HCT116 (cell line): ENCODE data around the gene UBAP1L. TPM values are rescaled to one million over a fixed set of nuclear protein-coding genes. Genes with fewer than 3 reads are reported as not detected.

Experiments used
- ATAC-seq: fragments of 200-7000 bp; cut with Tn5 transposase; 2 replicates; pipeline ENCODE4 v1.9.1; 2020; ENCODE audit warnings: mild to moderate bottlenecking, moderate library complexity
- BruUV-seq: library from RNA; stranded (reverse); fragments of 400-500 nt; replicated peaks from 2 replicates; lab custom pipeline; 2021; lab: Mats Ljungman, UMichigan
- CTCF ChIA-PET: fragments of 300-600 bp; sonication (Branson Sonifier 250); formaldehyde crosslinking; loops from one replicate; lab custom pipeline; 2021; ENCODE audit warnings: antibody characterized with exemption; lab: Charles Lee
- POLR2A ChIA-PET: fragments of 300-600, 350-600 bp; sonication (Branson Sonifier 250); formaldehyde crosslinking; loops from one replicate; lab custom pipeline; 2021; ENCODE audit warnings: antibody characterized with exemption; lab: Charles Lee
- RAD21 ChIA-PET, 2 experiments: fragments of 300-600 bp; sonication (Branson Sonifier 250); formaldehyde crosslinking; loops; one replicate each; lab custom pipeline; 2023; ENCODE audit warnings: low total read pairs in 2 of 2; ENCODE audit not compliant: uncharacterized antibody in 2 of 2, unreplicated experiment in 2 of 2, low non-redundant PET in 1 of 2; lab: Charles Lee
- DNase-seq: peaks from one replicate; pipeline ENCODE4 v3.0.0-alpha.2; 2010; ENCODE audit warnings: low read depth, low spot score
- H2AFZ ChIP-seq: fragments of 200-600 bp; shearing (Covaris generic), sonication (generic); 2 replicates; pipeline ENCODE4 v1.6.1; 2017; ENCODE audit warnings: low read depth, mixed run types, mixed read lengths, antibody characterized with exemption, low read length; ENCODE audit not compliant: poor library complexity, severe bottlenecking
- H3K27ac ChIP-seq: 2 replicates; pipeline ENCODE4 v1.5.1; 2012; ENCODE audit warnings: low read depth, low read length
- H3K27me3 ChIP-seq: fragments of 200-600 bp; sonication (generic); 2 replicates; pipeline ENCODE4 v1.6.1; 2016; ENCODE audit warnings: mixed run types, low read length, mixed read lengths; ENCODE audit not compliant: insufficient read depth
- H3K36me3 ChIP-seq, 2 experiments: fragments of 200-500 bp in 1 of 2; fragments of 200-600 bp in 1 of 2; sonication (Bioruptor generic) in 1 of 2; sonication (generic) in 1 of 2; 2 replicates each; pipeline versions ENCODE4 v1.5.1 to v1.6.1; 2014 to 2016; ENCODE audit warnings: low read length in 2 of 2, inconsistent platforms in 1 of 2, mixed read lengths in 1 of 2, mixed run types in 1 of 2; ENCODE audit not compliant: insufficient read depth in 2 of 2, control insufficient read depth in 1 of 2
- H3K4me1 ChIP-seq, 2 experiments: fragments of 200-600 bp in 1 of 2; sonication (generic) in 1 of 2; 2 replicates each; pipeline versions ENCODE4 v1.5.1 to v1.6.1; 2012 to 2017; ENCODE audit warnings: low read length in 2 of 2, inconsistent platforms in 1 of 2, mild to moderate bottlenecking in 1 of 2, mixed read lengths in 1 of 2, mixed run types in 1 of 2, moderate library complexity in 1 of 2; ENCODE audit not compliant: insufficient read depth in 2 of 2, control insufficient read depth in 1 of 2
- H3K4me2 ChIP-seq: fragments of 200-600 bp; sonication (generic); 2 replicates; pipeline ENCODE4 v1.6.1; 2017; ENCODE audit warnings: mixed run types, low read length, mixed read lengths
- H3K4me3 ChIP-seq, 2 experiments: fragments of 200-600 bp in 1 of 2; sonication (generic) in 1 of 2; replicated peaks in 1 of 2; 2 replicates each; pipeline ENCODE4 v1.5.1; 2011 to 2016; ENCODE audit warnings: low read length in 2 of 2, control low read depth in 1 of 2, low read depth in 1 of 2, mild to moderate bottlenecking in 1 of 2, mixed read lengths in 1 of 2, mixed run types in 1 of 2
- H3K79me2 ChIP-seq: fragments of 200-600 bp; sonication (generic); 2 replicates; pipeline ENCODE4 v1.6.1; 2017; ENCODE audit warnings: mild to moderate bottlenecking, mixed run types, low read length, moderate library complexity, mixed read lengths; ENCODE audit not compliant: insufficient read depth
- H3K9ac ChIP-seq: fragments of 200-600 bp; sonication (generic); 2 replicates; pipeline ENCODE4 v1.6.1; 2016; ENCODE audit warnings: low read length, mixed read lengths
- H3K9me2 ChIP-seq: fragments of 200-600 bp; sonication (generic), shearing (Covaris generic); 2 replicates; pipeline ENCODE4 v1.6.1; 2017; ENCODE audit warnings: mixed run types, mild to moderate bottlenecking, moderate library complexity; ENCODE audit not compliant: insufficient read depth
- H3K9me3 ChIP-seq, 2 experiments: fragments of 200-500 bp in 1 of 2; fragments of 200-600 bp in 1 of 2; sonication (Bioruptor generic) in 1 of 2; sonication (generic) in 1 of 2; 2 replicates each; pipeline ENCODE4 v1.6.1; 2014 to 2017; ENCODE audit warnings: low read length in 2 of 2, mixed read lengths in 2 of 2, inconsistent platforms in 1 of 2, low read depth in 1 of 2, mild to moderate bottlenecking in 1 of 2, mixed run types in 1 of 2, moderate library complexity in 1 of 2; ENCODE audit not compliant: control insufficient read depth in 1 of 2, insufficient read depth in 1 of 2
- H4K20me1 ChIP-seq: fragments of 200-600 bp; sonication (generic), shearing (Covaris generic); 2 replicates; pipeline ENCODE4 v1.6.1; 2017; ENCODE audit warnings: mixed run types, mild to moderate bottlenecking, moderate library complexity; ENCODE audit not compliant: insufficient read depth
- ATF3 ChIP-seq: IDR thresholded peaks from 2 replicates; pipeline ENCODE4 v1.6.1; 2012
- CTCF ChIP-seq, 3 experiments: fragments of 200-600 bp in 1 of 3; sonication (generic) in 1 of 3; IDR thresholded peaks in 2 of 3; conservative IDR thresholded peaks in 1 of 3; 2 replicates each; pipeline ENCODE4 v1.5.1; 2012 to 2017; ENCODE audit warnings: low read depth in 2 of 3, low read length in 2 of 3, antibody characterized with exemption in 1 of 3, borderline replicate concordance in 1 of 3, control low read depth in 1 of 3, mild to moderate bottlenecking in 1 of 3, mixed read lengths in 1 of 3, mixed run types in 1 of 3, moderate library complexity in 1 of 3; ENCODE audit not compliant: insufficient read depth in 1 of 3
- ELF1 ChIP-seq: IDR thresholded peaks from 2 replicates; pipeline ENCODE4 v1.6.1; 2012; ENCODE audit warnings: low read depth, borderline replicate concordance
- EZH2 ChIP-seq: fragments of 200-600 bp; sonication (generic); IDR thresholded peaks from 2 replicates; pipeline ENCODE4 v1.6.1; 2017; ENCODE audit warnings: antibody characterized with exemption, mixed run types
- EZH2phosphoT487 ChIP-seq: fragments of 200-600 bp; IDR thresholded peaks from 2 replicates; pipeline ENCODE4 v1.6.1; 2018; ENCODE audit warnings: antibody characterized with exemption, borderline replicate concordance
- FOSL1 ChIP-seq: IDR thresholded peaks from 2 replicates; pipeline ENCODE4 v1.6.1; 2012; ENCODE audit warnings: low read depth
- JUND ChIP-seq: IDR thresholded peaks from 2 replicates; pipeline ENCODE4 v1.6.1; 2012
- MAX ChIP-seq: IDR thresholded peaks from 2 replicates; pipeline ENCODE4 v1.6.1; 2012
- POLR2A ChIP-seq: IDR thresholded peaks from 2 replicates; pipeline ENCODE4 v1.7.0; 2011; ENCODE audit warnings: borderline replicate concordance; ENCODE audit not compliant: insufficient read depth, insufficient read length; ENCODE audit errors: extremely low read depth
- POLR2AphosphoS5 ChIP-seq: IDR thresholded peaks from 2 replicates; pipeline ENCODE4 v1.6.1; 2011; ENCODE audit warnings: mild to moderate bottlenecking, low read depth, low read length, moderate library complexity
- RAD21 ChIP-seq: IDR thresholded peaks from 2 replicates; pipeline ENCODE4 v1.6.1; 2012; ENCODE audit warnings: low read depth, mild to moderate bottlenecking
- REST ChIP-seq: IDR thresholded peaks from 2 replicates; pipeline ENCODE4 v1.6.1; 2012; ENCODE audit warnings: low read depth
- SIN3A ChIP-seq: IDR thresholded peaks from 2 replicates; pipeline ENCODE4 v1.6.1; 2012; ENCODE audit warnings: low read depth
- SRF ChIP-seq: IDR thresholded peaks from 2 replicates; pipeline ENCODE4 v1.6.1; 2012; ENCODE audit warnings: low read depth
- TCF7L2 ChIP-seq: IDR thresholded peaks from 2 replicates; pipeline ENCODE4 v1.7.0; 2011; ENCODE audit warnings: borderline replicate concordance, inconsistent platforms; ENCODE audit not compliant: insufficient read depth, insufficient read length; ENCODE audit errors: extremely low read depth
- YY1 ChIP-seq: IDR thresholded peaks from 2 replicates; pipeline ENCODE4 v1.6.1; 2011; ENCODE audit warnings: low read length, low read depth, moderate library complexity, mild to moderate bottlenecking; ENCODE audit not compliant: insufficient replicate concordance; ENCODE audit errors: extremely low read depth
- ZBTB33 ChIP-seq: IDR thresholded peaks from 2 replicates; pipeline ENCODE4 v1.6.1; 2011; ENCODE audit warnings: mild to moderate bottlenecking, low read length, moderate library complexity; ENCODE audit not compliant: insufficient replicate concordance; ENCODE audit errors: extremely low read depth
- ZFX ChIP-seq: fragments of 450-650 bp; IDR thresholded peaks from 2 replicates; pipeline ENCODE4 v1.6.1; 2017
- ZNF274 ChIP-seq: fragments of 200-500 bp; sonication (Bioruptor generic); IDR thresholded peaks from 2 replicates; pipeline ENCODE4 v1.6.1; 2014; ENCODE audit warnings: mild to moderate bottlenecking, low read depth, low read length, inconsistent platforms
- intact Hi-C: fragments of 100-400 bp; cut with micrococcal nuclease; formaldehyde crosslinking; loops from 2 replicates; pipeline ENCODE4 v1.10.0; 2022
- total RNA-seq: library from RNA; stranded (reverse); gene quantifications from one replicate; pipeline ENCODE4 v1.2.1, GENCODE V29; 2021; ENCODE audit not compliant: unreplicated experiment

UBAP1L gene
- total RNA-seq, 1 experiment from 2014 or later = 4.0 TPM

- Histone ChIP-seq H3K9me2 (no peaks in the 10 kb centered on the region), H3K9ac (no peak overlapping the region), H2AFZ (no peak overlapping the region), H3K27me3 (no peaks in the 10 kb centered on the region), H3K36me3 (no peaks in the 10 kb centered on the region), H3K27ac (no peak overlapping the region), H4K20me1 (no peaks in the 10 kb centered on the region), H3K4me1 (no peaks in the 10 kb centered on the region), H3K9me3 (no peaks in the 10 kb centered on the region), H3K4me3 (no peak overlapping the region), H3K79me2 (no peaks in the 10 kb centered on the region), H3K4me2 (no peak overlapping the region)
- TF ChIP-seq YY1 = no peak
- no peak for TF ChIP-seq SIN3A
- TF ChIP-seq ZNF274 = no peak
- no peak for TF ChIP-seq TCF7L2
- TF ChIP-seq FOSL1 = no peak
- no peak for TF ChIP-seq ZBTB33
- TF ChIP-seq POLR2AphosphoS5 = no peak
- no peak for TF ChIP-seq SRF
- no peak for TF ChIP-seq ELF1
- no peak for TF ChIP-seq JUND
- no peak for TF ChIP-seq RAD21
- no peak for TF ChIP-seq REST
- no peak for TF ChIP-seq EZH2
- no peak for TF ChIP-seq POLR2A
- TF ChIP-seq CTCF (IDR thresholded peaks at IDR 0.05 in 2 of 3, conservative IDR thresholded peaks at IDR 0.05 in 1 of 3; ENCODE audit: borderline replicate concordance in 1 of 3, insufficient read depth in 1 of 3, low read depth in 2 of 3, low read length in 2 of 3) = no peak
- no peak for TF ChIP-seq MAX
- TF ChIP-seq ATF3 = no peak
- no peak for TF ChIP-seq EZH2phosphoT487
- no peak for TF ChIP-seq ZFX
- CTCF ChIA-PET = no interaction called here
- POLR2A ChIA-PET = no interaction called here
- ATAC-seq (no peak), DNase-seq (no peak)
- intact Hi-C loops = no loop called here
- RAD21 ChIA-PET = no interaction called here
- BruUV-seq = no TSS peak
Observed at GRCh38 chr15:65071381-65071811, 43.6 kb downstream of the UBAP1L start.
